HEK293T (cell line): ENCODE data around the gene SETMAR.

Experiments
- ARNT ChIP-seq: fragments of 450-650 bp; IDR thresholded peaks from 2 replicates; pipeline ENCODE4 v1.6.1; 2017; ENCODE audit warnings: mild to moderate bottlenecking
- ELF4 ChIP-seq: fragments of 450-650 bp; IDR thresholded peaks from 2 replicates; pipeline ENCODE4 v1.6.1; 2017; ENCODE audit warnings: antibody characterized with exemption
- FOXA1 ChIP-seq: fragments of 450-650 bp; IDR thresholded peaks from 2 replicates; pipeline ENCODE4 v1.6.1; 2016; ENCODE audit warnings: mild to moderate bottlenecking
- FOXK2 ChIP-seq: fragments of 450-650 bp; IDR thresholded peaks from 2 replicates; pipeline ENCODE4 v1.6.1; 2016; ENCODE audit warnings: mild to moderate bottlenecking
- HDGF ChIP-seq: fragments of 450-650 bp; IDR thresholded peaks from 2 replicates; pipeline ENCODE4 v1.6.1; 2017; ENCODE audit warnings: antibody characterized with exemption, borderline replicate concordance
- PKNOX1 ChIP-seq: fragments of 450-650 bp; IDR thresholded peaks from 2 replicates; pipeline ENCODE4 v1.6.1; 2016
- SP1 ChIP-seq: fragments of 450-650 bp; IDR thresholded peaks from 2 replicates; pipeline ENCODE4 v1.6.1; 2017
- SUZ12 ChIP-seq: fragments of 450-650 bp; IDR thresholded peaks from 2 replicates; pipeline ENCODE4 v1.6.1; 2016; ENCODE audit warnings: mild to moderate bottlenecking
- ZNF384 ChIP-seq: fragments of 450-650 bp; IDR thresholded peaks from 2 replicates; pipeline ENCODE4 v1.6.1; 2016

GRCh38 chr3:4314688-4315087, 11.5 kb downstream of the SETMAR start:
- TF ChIP-seq FOXK2 (no peak), HDGF (no peak), ARNT (no peak), ZNF384 (no peak), SP1 (no peak), ELF4 (no peak), FOXA1 (no peak), PKNOX1 (no peak), SUZ12 (no peak)
